PC-9 (cell line): ENCODE measurements around the gene EIF2D.

Source experiments
- EZH2 ChIP-seq: fragments of 200-600 bp; sonication (generic); IDR thresholded peaks from 2 replicates; pipeline ENCODE4 v1.8.0; 2017; ENCODE audit warnings: antibody characterized with exemption, low read depth
- TF ChIP-seq, protein P1 (sequence below): fragments of 200-600 bp; sonication (generic); conservative IDR thresholded peaks from 2 replicates; pipeline ENCODE4 v1.6.1; 2017; ENCODE audit warnings: mixed run types, antibody characterized with exemption, mild to moderate bottlenecking, moderate library complexity

DNA sequence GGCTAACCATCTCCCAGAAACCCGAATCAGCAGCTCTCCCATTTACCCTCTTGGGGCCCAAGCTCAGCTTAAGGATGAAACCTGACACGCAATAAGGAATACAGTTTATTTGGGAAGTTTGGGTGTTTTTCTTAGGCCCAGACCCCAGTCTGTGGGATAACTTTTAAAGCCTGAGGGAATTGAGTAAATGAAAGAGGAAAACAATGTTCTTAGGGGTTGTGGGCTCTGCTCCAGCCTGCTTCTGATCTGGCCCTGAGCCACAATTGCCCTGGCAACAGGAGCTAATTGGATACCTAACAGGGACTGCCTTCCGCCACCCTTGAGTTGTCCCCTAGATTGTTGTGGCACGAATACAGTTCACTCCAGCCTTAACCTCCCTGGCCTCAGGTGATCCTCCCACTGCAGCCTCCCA is 43.2 kb upstream of the EIF2D start:
- TF ChIP-seq, protein P1, sequence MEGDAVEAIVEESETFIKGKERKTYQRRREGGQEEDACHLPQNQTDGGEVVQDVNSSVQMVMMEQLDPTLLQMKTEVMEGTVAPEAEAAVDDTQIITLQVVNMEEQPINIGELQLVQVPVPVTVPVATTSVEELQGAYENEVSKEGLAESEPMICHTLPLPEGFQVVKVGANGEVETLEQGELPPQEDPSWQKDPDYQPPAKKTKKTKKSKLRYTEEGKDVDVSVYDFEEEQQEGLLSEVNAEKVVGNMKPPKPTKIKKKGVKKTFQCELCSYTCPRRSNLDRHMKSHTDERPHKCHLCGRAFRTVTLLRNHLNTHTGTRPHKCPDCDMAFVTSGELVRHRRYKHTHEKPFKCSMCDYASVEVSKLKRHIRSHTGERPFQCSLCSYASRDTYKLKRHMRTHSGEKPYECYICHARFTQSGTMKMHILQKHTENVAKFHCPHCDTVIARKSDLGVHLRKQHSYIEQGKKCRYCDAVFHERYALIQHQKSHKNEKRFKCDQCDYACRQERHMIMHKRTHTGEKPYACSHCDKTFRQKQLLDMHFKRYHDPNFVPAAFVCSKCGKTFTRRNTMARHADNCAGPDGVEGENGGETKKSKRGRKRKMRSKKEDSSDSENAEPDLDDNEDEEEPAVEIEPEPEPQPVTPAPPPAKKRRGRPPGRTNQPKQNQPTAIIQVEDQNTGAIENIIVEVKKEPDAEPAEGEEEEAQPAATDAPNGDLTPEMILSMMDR, result no peak
- no peak for TF ChIP-seq EZH2
